ENCODE data around the gene SMAD6. TPM values are rescaled to one million over a fixed set of nuclear protein-coding genes. Genes with fewer than 3 reads are reported as not detected.

The SMAD6 gene
- polyA plus RNA-seq, 1 of the 3 experiments (the other 2 are of a cell fraction): 4.5 TPM

- Histone ChIP-seq H3K9me2 (no peaks in the 10 kb centered on the region), H3K4me2 (no peak overlapping the region), H3K9me3 (no peaks in the 10 kb centered on the region), H3K9ac (no peak overlapping the region), H3K36me3 (replicated peaks in 1 of 2; ENCODE audit: control insufficient read depth in 1 of 2, insufficient read depth in 2 of 2, low read length in 1 of 2) (no peaks in the 10 kb centered on the region), H3K4me3 (ENCODE audit: low read depth in 2 of 2, low read length in 1 of 2) (no peak overlapping the region), H3K79me2 (ENCODE audit: insufficient read depth) (peaks cover 100% of the 10 kb centered on the region), H3K27ac (ENCODE audit: low read depth in 2 of 2, low read length in 1 of 2) (no peak overlapping the region), H3K27me3 (ENCODE audit: insufficient read depth) (no peaks in the 10 kb centered on the region), H2AFZ (ENCODE audit: low read depth) (no peak overlapping the region), H3F3A (replicated peaks; ENCODE audit: insufficient read depth) (peaks cover 4% of the 10 kb centered on the region), H3K4me1 (ENCODE audit: control insufficient read depth in 1 of 2, insufficient read depth in 2 of 2, low read depth in 1 of 2, low read length in 1 of 2) (peaks cover 0 to 13% of the 10 kb centered on the region in 2 experiments; a peak in 2 of 4 replicates), H4K20me1 (ENCODE audit: insufficient read depth) (peaks cover 84% of the 10 kb centered on the region)
- no peak for TF ChIP-seq PBX3 (IDR thresholded peaks at IDR 0.05)
- TF ChIP-seq TEAD4 (IDR thresholded peaks at IDR 0.05; ENCODE audit: borderline replicate concordance, insufficient read depth): no peak
- no peak for TF ChIP-seq SIN3A (IDR thresholded peaks at IDR 0.05; ENCODE audit: borderline replicate concordance, low read depth, low read length)
- no peak for TF ChIP-seq YY1 (IDR thresholded peaks at IDR 0.05; ENCODE audit: low read depth)
- TF ChIP-seq MAX (IDR thresholded peaks at IDR 0.05; ENCODE audit: low read depth): no peak
- no peak for TF ChIP-seq SMC3 (IDR thresholded peaks at IDR 0.05; ENCODE audit: low read depth, low read length)
- TF ChIP-seq MEF2A (IDR thresholded peaks at IDR 0.05; ENCODE audit: borderline replicate concordance, low read depth): no peak
- TF ChIP-seq USF2 (IDR thresholded peaks at IDR 0.05; ENCODE audit: borderline replicate concordance, low read depth, low read length): no peak
- TF ChIP-seq CTCF (IDR thresholded peaks at IDR 0.05): no peak
- TF ChIP-seq NFIC (IDR thresholded peaks at IDR 0.05; ENCODE audit: borderline replicate concordance): no peak
- no peak for TF ChIP-seq JUND (IDR thresholded peaks at IDR 0.05)
- no peak for TF ChIP-seq EP300 (IDR thresholded peaks at IDR 0.05; ENCODE audit: borderline replicate concordance in 1 of 2, low read depth in 1 of 2, low read length in 1 of 2)
- TF ChIP-seq GATA2 (CRISPR knock-in tag; IDR thresholded peaks at IDR 0.05): no peak
- no peak for TF ChIP-seq MXI1 (IDR thresholded peaks at IDR 0.05; ENCODE audit: low read depth, low read length)
- no peak for TF ChIP-seq REST (IDR thresholded peaks at IDR 0.05; ENCODE audit: low read depth, low read length)
- TF ChIP-seq ZBTB33 (IDR thresholded peaks at IDR 0.05; ENCODE audit: borderline replicate concordance, low read depth): no peak
- no peak for TF ChIP-seq RFX5 (IDR thresholded peaks at IDR 0.05; ENCODE audit: low read length)
- ChIA-PET POLR2A (no interaction called here), CTCF (interaction anchor here (1.5 kb wide), 1 partner anchor 33 kb away, joined by 5 read pairs; no protein-coding TSS in a partner anchor)
- no peak for DNase-seq
- WGBS (ENCODE audit: low lambda C conversion rate): 87% methylated on average over 8 of the region's 8 CpGs
These were observed 38.8 kb downstream of the SMAD6 start for GRCh38 chr15:66740802-66741201.

All from SK-N-SH (cell line).